GM12892 (cell line): Measurements from ENCODE around the gene KISS1.

Experiments used
- POLR2A ChIP-seq: IDR thresholded peaks from 2 replicates; pipeline ENCODE4 v1.6.1; 2011; ENCODE audit warnings: low read depth, low read length, control low read depth
- POLR2AphosphoS5 ChIP-seq: IDR thresholded peaks from 2 replicates; pipeline ENCODE4 v1.6.1; 2011; ENCODE audit warnings: low read depth, low read length, control low read depth
- TAF1 ChIP-seq: IDR thresholded peaks from 2 replicates; pipeline ENCODE4 v1.6.1; 2011; ENCODE audit warnings: low read depth, mild to moderate bottlenecking, control low read depth, low read length, borderline replicate concordance

- no peak for TF ChIP-seq TAF1
- no peak for TF ChIP-seq POLR2AphosphoS5
- TF ChIP-seq POLR2A: no peak
These were observed 51.2 kb downstream of the KISS1 start for GRCh38 chr1:204145033-204145504.
